MM.1S (cell line): ENCODE measurements around the gene RRAGD.

Source experiments
- EZH2 ChIP-seq: fragments of 300-600 bp; sonication (generic); optimal IDR thresholded peaks from 2 replicates; pipeline ENCODE3; 2017; ENCODE audit warnings: low read depth, mild to moderate bottlenecking, antibody characterized with exemption, low read length, mixed read lengths
- TF ChIP-seq, protein P1 (sequence below): fragments of 300-600 bp; sonication (generic); IDR thresholded peaks from 2 replicates; pipeline ENCODE4 v1.5.1; 2016; ENCODE audit warnings: antibody characterized with exemption, low read length, mixed read lengths

DNA sequence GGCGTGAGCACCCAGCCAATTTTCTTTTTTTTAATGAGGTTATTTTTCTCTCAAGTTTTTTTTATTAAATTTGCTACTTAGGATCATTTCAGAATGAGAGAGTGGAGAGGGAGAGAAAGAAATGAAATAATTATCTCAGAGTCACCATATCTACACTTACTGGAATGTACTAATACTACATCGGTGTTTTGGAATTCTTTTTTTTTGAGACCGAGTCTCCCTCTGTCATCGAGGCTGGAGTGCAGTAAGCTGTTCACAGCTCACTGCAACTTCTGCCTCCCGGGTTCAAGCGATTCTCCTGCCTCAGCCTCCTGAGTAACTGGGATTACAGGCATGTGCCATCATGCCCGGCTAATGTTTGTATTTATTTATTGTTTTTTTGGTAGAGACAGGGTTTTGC, 48.6 kb upstream of the RRAGD start:
- TF ChIP-seq, protein P1, sequence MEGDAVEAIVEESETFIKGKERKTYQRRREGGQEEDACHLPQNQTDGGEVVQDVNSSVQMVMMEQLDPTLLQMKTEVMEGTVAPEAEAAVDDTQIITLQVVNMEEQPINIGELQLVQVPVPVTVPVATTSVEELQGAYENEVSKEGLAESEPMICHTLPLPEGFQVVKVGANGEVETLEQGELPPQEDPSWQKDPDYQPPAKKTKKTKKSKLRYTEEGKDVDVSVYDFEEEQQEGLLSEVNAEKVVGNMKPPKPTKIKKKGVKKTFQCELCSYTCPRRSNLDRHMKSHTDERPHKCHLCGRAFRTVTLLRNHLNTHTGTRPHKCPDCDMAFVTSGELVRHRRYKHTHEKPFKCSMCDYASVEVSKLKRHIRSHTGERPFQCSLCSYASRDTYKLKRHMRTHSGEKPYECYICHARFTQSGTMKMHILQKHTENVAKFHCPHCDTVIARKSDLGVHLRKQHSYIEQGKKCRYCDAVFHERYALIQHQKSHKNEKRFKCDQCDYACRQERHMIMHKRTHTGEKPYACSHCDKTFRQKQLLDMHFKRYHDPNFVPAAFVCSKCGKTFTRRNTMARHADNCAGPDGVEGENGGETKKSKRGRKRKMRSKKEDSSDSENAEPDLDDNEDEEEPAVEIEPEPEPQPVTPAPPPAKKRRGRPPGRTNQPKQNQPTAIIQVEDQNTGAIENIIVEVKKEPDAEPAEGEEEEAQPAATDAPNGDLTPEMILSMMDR: no peak
- TF ChIP-seq EZH2: no peak
